Stimulated activated CD8-positive, alpha-beta memory T cell treated with anti-CD3 and anti-CD28 coated beads, Interleukin-4, amount 100 ng/mL, for 48 hours (primary cell): ENCODE measurements around the gene NACAD.
"Not testable (repeated sequence)": the region's sequence is repeated elsewhere in the genome, so short reads cannot be mapped to it uniquely, and the experiment has no call there.

Experiments
- DNase-seq: peaks from one replicate; pipeline ENCODE4 v3.0.0-alpha.2; 2020

NACAD gene

GRCh38 chr7:45050198-45050597 lies 38.6 kb downstream of the NACAD start:
- no peak for DNase-seq

- no peak for DNase-seq
These were observed 40.0 kb downstream of the NACAD start for GRCh38 chr7:45048748-45049147.

DNA sequence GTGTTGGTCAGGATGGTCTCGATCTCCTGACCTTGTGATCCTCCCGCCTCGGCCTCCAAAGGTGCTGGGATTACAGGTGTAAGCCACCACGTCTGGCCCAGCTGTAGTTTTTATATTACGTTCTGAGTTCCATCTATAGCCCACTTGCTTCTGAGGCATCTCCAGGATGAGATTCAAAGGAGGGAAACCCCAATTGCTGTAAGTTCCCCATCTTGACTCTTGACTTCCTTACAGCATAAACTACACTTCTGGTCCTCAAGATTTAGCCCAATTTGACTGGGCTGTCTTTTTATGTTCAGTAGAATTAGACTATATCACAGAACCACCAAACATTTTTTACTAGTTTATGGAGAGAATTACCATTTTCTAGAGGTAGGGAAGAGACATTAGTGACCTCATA lies 44.4 kb downstream of the NACAD start:
- no peak for DNase-seq

- no peak for DNase-seq
These were observed 49.7 kb downstream of the NACAD start for GRCh38 chr7:45039106-45039505.

GRCh38 chr7:45037876-45038275 lies 50.9 kb downstream of the NACAD start:
- DNase-seq: no peak

GRCh38 chr7:45036796-45037195 lies 52.0 kb downstream of the NACAD start:
- peak; percentile 46 for DNase-seq

DNA sequence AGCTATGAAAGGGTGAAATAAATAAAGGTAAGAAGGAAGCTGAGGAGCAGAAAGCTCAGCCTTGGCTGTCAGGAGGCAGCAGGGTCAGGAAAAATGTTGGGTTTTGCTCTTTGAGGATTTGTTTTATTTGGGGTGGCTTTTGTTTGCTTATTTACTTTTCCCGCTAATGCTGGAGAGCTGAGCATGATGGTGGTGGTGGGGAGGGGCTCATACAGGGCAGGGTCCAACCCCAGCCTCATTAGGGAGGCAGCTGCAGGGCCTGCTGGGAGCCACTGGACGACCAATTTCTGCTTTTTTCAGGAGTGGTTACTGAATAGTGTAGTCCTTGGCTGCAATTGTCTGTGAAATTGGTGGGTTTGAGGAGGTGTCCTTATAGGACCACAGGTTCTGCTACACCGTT lies 52.5 kb downstream of the NACAD start:
- no peak for DNase-seq

DNA sequence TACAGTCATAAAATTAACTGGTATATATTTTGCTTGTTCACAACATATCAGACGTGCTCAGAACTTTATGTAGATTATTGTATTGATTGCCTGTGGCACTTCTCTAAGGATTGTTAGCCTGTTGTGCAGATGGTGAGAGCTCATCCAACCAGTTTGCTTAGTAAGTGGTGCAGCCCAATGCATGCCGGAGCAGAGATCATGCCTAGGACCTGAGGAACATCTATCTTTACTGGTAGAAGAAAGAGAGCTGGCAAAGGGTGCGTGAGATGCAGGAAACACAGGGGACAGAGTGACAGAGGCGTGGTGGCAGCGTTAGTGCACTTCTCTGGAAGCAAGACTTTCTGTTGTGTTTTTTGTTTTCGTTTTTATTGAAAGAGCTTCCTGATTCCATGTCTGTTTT lies 52.9 kb downstream of the NACAD start:
- DNase-seq: no peak

DNA sequence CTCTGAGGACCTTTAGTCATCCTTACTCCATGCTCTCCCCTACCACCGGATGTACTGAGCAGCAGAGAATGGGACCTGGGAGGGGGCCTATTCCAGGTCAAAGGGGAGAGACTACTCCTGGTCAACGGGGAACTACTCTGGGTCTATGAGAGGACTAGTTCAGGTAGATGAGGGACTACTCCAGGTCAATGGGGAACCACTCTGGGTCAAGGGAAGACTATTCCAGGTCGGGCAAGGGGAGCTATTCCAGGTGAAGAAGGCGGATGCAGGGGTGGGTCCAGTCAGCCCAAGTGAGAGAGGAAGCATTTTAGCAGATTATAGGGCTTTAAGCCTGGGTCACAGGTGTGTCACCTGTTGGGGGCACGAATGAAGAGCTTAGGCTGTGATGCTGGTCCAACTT lies 53.4 kb downstream of the NACAD start:
- DNase-seq: no peak

DNA sequence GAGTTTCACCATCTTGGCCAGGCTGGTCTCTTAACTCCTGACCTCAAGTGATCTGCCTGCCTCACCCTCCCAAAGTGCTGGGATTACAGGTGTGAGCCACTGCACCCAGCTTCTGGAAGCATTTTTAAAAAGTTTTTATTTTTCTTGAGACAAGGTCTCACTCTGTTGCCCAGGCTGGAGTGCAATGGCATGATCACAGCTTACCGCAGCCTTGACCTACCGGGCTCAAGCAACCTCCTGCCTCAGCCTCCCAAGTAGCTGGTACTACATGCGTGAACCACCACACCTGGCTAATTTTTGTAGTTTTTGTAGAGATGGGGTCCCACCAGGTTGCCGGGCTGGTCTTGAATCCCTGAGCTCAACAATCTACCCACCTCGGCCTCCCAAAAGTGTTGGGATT lies 54.1 kb downstream of the NACAD start:
- DNase-seq: not testable (repeated sequence)

DNA sequence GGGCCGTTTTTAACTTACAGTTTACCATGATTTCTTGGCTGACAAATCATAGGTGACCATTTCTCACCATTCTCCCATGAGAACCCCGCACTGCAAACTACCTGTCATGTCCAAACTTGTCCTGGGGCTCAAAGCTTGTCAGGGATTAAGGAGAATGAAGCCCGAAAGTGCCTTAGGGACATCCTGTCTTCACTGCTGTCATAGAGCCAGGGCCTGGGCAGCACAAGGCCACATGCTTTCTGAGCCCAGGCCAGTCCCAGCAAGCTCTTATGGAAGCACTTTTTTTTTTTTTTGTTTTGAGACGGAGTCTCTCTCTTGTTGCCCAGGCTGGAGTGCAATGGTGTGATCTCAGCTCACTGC lies 54.9 kb downstream of the NACAD start:
- DNase-seq: no peak

- no peak for DNase-seq
These were observed 55.4 kb downstream of the NACAD start for GRCh38 chr7:45033261-45033930.

DNA sequence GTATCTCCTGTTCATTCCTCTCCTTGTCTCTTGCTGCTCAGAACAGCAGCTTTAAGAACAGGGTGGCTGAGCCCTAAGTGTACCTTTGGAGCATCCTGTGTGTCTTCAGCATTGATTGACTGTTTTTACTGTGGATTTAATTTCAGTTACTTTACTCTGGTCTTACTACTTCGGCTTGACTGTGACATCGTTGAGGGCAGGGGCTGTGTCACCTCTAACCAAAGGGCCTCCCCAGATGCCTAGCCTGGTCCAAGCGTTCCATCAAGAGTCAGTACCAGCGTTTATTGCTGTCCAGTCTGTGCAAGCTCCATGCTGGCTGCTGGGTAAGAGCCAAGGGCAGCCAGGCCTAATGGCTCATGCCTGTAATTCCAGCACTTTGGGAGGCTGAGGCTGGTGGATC lies 56.3 kb downstream of the NACAD start:
- no peak for DNase-seq

GRCh38 chr7:45031829-45032228 lies 56.9 kb downstream of the NACAD start:
- no peak for DNase-seq
